Right ventricle myocardium superior (tissue), 1 donor: Measurements from ENCODE around the gene SHANK2. TPM values are rescaled to one million over a fixed set of nuclear protein-coding genes. Genes with fewer than 3 reads are reported as not detected.
A peak's percentile ranks its signal among the peaks of the same experiment; 100 is the strongest.

ENCODE experiments used
- ATAC-seq: fragments of 200-7000 bp; cut with Tn5 transposase; one replicate; pipeline ENCODE4 v1.9.1; 2020; ENCODE audit warnings: mild to moderate bottlenecking; ENCODE audit not compliant: poor library complexity
- DNase-seq: peaks from one replicate; pipeline ENCODE4 v3.0.0-alpha.2; 2020
- intact Hi-C: fragments of 100-400 bp; cut with DNase I; formaldehyde crosslinking; loops from one replicate; pipeline ENCODE4 v1.11.2; 2022
- total RNA-seq: library from RNA; stranded (reverse); fragmentation: NEBNext Ultra II Directional; extraction: Animal tissue kit (Norgen Biotek cat#: 25700); gene quantifications from one replicate; pipeline ENCODE4 v1.2.1, GENCODE V29; 2021
- donor health status: DM: no; HTN: yes; CAD: no; lungs with severe emphysema.

The SHANK2 gene
- total RNA-seq, 1 donor from 2014 or later = 0.11 TPM

DNA sequence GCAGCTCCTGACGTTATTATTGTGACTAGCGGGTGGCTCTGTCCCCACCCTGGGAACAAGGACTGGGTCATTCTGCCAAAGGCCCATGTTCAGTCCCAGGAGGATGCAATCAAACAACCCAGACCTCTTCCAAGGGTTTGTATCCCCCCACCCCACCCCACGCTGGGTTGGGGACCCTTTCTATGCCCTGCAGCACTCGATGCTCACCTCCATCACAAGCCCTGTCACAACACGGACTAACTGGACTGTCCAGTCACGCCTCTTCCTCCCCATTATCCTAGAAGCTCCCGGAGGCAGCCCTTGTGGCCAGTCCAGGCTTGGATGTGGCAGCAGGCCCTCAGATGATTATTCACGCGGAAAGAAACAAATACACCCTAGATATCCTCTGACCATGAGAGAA is 3.7 kb downstream of the SHANK2 start:
- intact Hi-C loops = no loop called here
- no peak for ATAC-seq
- no peak for DNase-seq

DNA sequence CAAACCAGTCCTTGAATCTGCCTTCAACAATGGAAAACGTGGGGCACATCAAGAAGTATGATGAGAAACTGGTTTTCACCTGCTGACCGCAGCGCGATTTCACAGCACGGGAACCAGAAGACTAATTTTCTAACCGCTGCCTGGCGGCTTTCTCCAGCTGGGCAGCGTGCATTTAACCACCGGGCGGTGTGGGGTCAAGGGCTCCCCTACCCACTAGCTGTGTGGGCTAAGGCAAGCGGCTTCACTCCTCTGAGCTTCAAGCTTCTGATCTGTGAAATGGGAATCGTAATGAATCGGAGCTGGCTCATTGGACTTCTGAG is 4.2 kb downstream of the SHANK2 start:
- DNase-seq (no peak), ATAC-seq (no peak)
- intact Hi-C loops = no loop called here

DNA sequence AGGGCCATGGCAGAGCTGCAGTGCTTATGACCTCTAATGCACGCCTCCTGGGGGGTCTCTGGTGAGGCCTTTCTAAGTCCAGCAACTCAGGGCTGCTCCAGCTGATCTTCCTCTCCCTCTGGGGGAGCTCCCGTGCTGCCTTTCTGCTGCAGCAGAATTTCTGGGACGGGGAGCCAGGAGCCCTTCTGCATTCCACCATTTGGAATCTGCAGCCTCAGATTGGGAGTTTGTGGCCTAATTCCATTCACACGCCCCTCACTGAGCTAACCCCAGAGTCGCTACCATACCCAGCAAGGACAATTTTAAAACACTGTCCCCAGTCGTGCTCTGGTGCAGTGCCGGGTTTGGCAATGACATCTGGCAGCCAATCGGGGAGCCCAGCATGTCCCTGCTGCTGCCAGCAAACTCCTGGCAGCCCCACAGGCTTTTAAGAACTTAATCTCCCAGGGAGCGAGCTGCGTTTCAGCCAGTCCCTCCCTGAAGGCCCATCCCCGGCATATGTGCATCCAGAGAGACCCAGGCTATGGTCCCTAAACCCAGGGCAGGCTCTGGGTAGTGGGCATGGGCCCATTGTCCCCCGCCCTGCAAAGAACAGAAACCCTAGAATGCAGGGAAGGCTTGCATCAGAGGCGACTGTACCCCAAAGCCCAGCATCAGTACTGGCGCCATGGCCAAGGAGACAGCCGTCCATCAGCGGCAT is 4.7 kb downstream of the SHANK2 start:
- ATAC-seq (peak; percentile 93), DNase-seq (peak; percentile 77)
- intact Hi-C loops = no loop called here

DNA sequence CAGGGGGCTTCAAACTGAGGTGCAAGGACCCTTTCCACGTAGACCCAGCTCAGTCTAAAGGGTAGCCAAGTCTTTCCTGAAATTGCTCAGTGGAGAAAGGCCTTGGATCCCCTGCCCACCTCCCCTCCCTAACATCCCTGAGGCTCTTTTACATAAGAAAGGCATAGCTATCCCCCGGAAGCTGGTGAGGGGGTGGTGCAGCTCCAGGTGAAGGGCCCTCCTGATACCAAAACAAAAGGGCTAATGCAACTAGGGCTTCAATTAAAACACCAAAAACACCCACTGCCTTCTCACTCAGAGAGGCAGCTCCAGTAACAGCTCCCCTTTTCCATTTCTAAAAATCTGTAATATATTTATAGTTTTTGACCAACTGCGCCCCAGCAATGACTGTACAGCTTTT is 5.8 kb downstream of the SHANK2 start:
- intact Hi-C loops = no loop called here
- ATAC-seq (no peak), DNase-seq (no peak)

DNA sequence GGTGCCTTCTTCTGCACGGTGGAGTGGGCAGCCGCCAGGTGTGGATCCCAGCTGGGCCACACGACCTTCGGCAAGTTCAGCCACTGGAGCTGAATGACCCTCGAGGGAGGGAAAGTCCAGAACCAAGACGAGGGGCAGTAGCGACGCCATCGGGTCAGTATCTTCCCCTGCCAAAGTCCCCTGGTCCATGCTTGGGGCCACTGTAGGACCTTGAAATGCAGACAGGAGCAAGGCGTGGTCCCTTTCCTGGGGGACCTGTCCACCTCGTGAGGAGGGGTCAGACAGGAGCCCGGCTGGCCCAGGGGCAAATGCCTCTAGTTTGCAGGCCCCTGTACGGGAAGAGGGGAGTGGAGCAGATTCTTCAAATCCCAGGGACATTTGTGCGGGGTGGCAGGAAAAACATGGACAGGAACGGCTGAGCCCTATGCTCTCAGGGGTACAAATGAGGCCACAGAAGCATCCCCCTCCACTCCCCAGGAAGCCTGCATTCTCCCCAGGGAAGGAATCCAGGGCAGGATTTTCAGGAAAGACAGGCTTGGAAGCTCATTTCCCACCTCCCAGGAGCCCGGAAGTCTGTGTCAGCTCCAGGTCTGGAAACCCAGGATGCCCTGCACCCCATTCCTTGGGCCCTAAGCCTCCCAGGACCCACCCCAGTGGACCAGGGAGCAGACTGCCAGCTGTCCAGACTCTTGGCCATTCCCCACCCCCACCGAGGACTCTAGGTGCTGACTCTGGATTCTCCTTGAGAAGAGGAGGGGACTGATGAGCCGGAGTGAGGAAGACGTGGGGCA is 6.6 kb downstream of the SHANK2 start:
- DNase-seq (no peak), ATAC-seq (no peak)
- intact Hi-C loops = no loop called here

DNA sequence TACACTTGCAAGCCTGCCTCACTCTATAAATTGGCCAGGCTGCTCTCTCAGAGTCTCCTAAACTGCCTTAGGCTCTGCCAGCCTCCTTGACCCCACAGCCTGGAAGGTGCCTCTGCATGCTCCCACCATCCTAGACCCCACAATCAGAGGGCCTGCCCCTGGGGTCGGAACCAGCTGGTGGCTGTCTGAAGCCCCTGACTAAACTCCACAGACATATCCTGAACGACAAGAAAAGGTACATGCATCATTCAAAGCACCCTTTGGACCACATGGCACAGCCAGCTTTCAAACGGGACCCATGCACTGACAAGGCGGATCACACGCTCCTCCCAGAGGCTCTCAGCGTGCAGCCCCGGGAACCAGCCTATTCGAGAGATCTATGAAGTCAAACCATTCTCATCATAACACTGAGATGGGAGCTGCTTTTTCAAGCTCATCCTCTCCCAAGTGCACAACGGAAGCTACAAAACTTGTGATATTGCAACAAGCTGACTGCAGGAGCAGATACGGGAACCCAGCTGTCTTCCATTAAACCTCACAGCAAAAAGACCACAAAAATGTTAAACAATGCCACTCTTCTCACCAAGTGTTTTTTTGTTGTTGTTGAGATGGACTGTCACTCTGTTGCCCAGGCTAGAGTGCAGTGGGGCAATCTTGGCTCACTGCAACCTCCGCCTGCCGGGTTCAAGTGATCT is 8.1 kb downstream of the SHANK2 start:
- intact Hi-C loops = no loop called here
- DNase-seq (no peak), ATAC-seq (no peak)

DNA sequence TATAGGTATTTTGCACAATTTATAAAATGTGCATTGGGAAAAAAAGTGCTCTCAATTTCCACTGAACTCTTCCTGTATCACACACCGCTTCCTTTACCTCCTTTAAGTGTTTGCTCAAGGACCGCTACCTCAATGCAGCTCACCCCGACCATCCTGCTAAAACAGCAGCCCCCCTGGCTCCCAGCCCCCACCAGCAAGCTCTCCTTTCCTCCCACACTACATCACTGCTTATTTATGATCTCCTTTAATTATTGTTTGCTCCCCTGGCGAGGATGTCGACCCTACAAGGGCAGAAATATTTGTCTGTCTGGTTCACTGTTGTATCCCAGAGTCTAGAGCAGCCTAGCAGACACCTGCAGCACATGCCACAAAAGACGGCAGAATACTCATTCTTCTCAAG is 10.0 kb downstream of the SHANK2 start:
- DNase-seq (no peak), ATAC-seq (no peak)
- intact Hi-C loops = no loop called here

DNA sequence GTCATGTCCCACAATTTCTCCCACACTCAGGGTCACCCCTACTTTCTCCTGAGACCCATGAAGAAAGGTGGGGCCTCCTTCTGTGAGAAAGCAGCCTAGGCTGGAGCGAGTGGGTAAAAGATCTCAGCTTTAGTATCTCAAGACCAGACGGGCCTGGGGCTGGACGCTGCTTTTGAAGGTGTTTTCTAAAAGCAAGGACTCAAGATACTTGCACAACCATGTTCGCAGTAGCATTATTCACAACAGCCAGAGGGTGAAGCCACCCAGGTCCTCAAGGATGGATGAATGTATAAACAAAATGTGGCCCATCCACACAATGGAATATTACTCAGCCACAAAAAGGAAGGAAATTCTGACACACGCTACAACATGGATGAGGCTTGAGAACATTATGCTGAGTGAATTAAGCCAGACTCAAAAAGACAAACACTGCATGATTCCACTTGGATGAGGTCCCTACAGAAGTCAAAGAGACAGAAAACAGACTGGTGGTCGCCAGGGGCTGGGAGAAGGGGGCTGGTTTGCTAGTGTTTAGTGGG is 10.6 kb downstream of the SHANK2 start:
- DNase-seq (no peak), ATAC-seq (no peak)
- intact Hi-C loops = no loop called here

DNA sequence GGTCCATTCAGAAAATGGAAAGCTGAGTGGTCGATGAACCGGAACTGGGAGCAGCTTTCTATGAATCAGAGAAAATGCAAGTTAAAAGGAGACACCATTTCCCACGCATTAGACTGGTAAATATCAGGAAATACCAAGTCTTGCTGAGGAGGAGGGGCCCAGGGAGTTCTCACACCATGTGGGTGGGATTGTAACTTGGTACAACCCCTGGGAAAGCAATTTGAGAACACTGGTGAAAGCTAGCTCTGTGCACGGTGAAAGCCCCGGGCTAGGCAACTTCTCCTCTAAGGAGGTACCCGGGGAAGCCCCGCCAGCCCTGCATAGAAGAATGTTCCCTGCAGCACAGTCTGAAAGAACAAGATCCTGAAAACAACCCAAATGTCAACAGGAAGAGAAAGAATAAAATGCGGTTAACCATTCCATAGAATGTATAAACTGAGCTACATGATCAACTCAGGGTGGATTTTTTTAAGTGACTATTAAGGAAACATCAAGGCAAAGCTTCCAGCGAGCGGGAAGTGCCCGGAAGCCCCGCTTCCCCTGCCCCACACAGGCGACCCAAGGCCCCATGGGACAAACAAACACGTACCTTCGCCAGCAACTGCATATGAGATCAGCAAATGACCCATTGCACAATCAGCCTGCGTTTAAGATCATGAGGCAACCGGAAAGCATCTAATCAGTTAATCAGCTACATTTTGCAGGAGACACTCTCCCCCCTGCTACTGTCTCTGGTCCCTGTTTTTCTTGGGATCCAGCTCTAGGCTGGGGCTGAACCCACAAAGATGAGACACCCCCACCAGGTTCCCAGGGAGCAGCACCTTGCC is 11.3 kb downstream of the SHANK2 start:
- peak; percentile 63 for DNase-seq
- intact Hi-C loops = no loop called here
- peak; percentile 83 for ATAC-seq

DNA sequence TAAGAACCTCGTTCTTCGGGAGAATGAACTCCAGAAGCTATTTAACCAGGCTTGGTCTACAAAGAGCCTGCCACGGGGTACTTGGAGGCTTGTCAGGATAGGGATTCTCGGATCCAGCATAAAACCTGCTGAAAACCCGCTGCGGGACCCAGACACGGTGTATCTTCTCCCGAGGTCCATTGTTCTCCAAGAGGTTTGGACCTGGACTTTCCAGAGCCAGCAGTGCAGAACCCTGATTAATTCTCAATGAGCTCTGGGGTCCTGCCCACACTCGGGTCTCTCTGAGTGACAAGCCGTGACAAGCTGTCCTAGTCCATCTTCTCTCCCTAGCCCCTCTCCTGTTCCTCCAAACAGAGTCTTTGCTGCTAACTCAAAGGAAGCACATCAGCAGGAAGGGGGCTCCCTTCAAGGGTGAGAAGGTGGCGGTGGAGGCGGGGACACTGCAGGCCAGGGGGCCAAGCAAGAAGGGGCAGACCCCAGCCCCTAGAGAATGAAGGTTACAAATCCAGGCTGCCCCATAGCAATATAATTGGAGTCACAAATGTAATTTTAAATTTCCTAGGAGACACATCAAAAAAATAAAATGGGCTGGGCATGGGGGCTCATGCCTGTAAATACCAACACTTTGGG is 12.2 kb downstream of the SHANK2 start:
- no peak for DNase-seq
- intact Hi-C loops = no loop called here

DNA sequence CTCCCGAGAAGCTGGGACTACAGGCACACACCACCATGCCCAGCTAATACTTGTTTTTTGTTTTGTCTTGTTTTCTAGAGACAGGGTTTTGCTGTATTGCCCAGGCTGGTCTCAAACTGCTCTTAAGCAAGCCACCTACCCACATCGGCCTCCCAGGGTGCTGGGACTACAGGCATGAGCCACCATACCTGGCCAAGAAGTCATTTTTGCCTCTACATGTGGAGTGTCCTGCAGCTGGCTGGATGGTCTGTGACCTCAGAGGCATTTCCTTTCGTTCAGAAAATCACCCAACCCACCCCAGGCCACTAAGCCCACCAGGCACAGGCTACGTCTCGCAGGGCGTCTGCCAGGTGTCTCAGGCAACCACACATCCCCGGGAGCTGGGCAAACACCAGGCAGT is 12.8 kb downstream of the SHANK2 start:
- ATAC-seq (no peak), DNase-seq (no peak)
- intact Hi-C loops = no loop called here

More for the DNA sequence above, 12.2 kb downstream of the SHANK2 start:
- ATAC-seq = no peak

DNA sequence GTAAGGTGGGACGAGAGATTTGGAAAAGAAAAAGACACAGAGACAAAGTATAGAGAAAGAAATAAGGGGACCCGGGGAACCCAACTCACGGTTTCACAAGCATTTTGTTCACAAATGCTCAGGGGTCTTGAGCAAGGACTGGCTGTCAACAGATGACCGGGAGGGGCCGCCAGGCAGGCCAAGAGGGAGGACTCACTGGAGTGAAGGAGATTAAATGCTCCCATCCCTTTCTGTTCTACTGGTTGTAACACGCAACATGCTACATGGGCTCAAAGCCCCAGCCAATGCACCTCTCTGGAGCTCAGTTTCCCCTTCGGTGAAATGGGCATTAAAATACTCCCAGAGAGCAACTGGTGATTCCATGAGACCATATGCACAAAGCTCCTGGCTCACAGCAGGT is 13.4 kb downstream of the SHANK2 start:
- ATAC-seq (no peak), DNase-seq (no peak)
- intact Hi-C loops = no loop called here

DNA sequence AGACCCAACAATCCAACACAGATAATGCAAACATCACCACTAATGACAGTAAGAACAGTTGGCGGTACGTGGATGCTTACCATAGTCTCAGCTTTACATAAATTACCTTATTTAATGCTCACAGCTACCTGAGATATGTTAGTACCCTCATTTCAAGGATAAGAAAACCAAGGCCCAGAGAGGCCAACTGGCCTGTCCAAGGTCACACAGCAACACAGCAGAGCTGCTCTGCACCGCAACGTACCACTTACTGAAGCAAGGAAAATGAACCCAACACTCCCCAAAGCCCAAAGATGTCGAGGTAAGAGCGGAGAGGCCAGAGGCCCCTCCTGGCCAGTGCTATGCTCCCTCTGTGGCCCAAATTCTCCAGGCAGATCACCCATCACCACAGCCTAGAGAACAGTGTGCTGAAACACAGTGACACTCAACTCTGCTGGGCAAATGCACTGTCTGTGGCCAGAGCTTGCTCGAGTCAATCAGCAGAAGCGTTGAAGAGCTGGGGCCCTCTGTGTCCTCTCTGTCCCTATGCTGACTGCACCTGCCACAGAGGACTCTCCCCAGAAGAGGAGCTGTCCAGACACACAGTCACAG is 14.0 kb downstream of the SHANK2 start:
- intact Hi-C loops = no loop called here
- ATAC-seq = no peak
- no peak for DNase-seq

DNA sequence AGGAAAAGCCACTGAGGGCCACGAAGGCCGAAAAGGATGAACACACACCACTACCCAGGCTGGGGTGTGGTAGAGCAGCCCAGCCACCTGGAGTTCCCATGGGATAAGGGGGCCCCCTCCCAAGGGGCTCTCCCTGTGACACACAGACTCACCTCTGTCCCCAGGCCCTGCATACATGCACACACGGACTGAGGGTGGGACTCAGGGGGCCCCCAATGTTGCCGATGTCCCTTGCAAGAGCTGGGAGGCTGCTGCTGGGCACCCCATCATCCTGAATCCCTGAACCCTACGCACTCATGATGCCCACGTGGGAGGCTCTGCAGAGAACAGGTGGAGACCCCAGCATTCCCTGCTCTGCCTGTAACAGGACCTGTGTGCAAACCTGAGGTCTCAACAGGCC is 14.5 kb downstream of the SHANK2 start:
- ATAC-seq (no peak), DNase-seq (no peak)
- intact Hi-C loops = no loop called here

DNA sequence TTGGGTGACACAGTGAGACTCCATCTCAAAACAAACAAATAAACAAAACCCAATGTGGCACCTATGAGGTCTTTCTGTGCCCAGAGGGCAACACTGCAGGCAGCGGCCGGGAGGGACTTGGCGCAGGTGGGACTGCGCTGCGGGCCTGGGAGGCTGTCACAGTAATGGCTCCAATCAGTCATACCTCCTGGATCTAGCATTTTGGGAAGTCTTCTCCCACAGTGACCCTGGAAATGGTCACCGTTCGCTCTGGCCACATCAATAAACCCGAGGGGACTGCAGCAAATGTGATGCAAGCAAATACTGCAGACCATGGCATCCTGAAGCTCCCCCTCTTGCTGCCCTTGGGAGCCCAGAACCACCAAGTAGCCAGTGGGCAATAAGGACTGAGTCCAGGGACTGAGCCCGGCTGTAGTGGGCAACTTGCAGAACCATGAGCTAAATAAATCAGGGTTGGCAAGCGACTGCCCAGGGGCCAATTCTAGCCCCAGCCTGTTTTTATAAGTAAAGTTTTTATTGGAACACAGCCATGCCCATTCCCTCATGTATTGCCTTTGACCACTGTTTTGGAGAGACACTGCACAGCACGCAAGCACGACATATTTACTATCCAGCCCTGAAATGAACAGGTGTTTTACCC is 15.4 kb downstream of the SHANK2 start:
- DNase-seq (no peak), ATAC-seq (no peak)
- intact Hi-C loops = no loop called here

DNA sequence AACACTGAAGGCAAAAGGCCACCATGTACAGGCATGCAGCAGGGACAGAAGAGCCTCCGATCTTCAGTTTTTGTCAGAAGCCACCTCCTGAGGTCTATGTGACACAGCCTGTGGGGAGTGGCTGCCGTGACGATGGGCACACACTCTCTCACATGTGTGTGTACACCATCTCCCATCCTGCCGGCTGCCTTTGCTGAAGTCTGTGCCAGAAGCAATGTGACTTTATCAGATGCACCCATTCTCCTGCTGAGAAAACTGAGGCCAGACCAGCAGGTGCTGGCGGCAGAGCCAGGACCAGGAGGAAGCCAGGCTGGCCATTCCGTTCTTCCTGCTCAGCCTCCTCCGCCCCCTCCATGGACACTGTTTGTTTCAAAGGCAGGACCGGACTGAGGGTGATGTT is 16.7 kb downstream of the SHANK2 start:
- ATAC-seq = no peak
- DNase-seq = no peak
- intact Hi-C loops = no loop called here
